Urinary bladder (tissue), 4 donors: ENCODE measurements around the gene KIAA1958. TPM values are rescaled to one million over a fixed set of nuclear protein-coding genes. Genes with fewer than 3 reads are reported as not detected.
"Not testable (repeated sequence)": the region's sequence is repeated elsewhere in the genome, so short reads cannot be mapped to it uniquely, and the experiment has no call there.

Experiments used
- DNase-seq: peaks from one replicate; pipeline ENCODE4 v3.0.0-alpha.2; 2015; ENCODE audit errors: extremely low spot score
- H3K27ac ChIP-seq: one replicate; pipeline ENCODE4 v1.5.1; 2013; ENCODE audit warnings: low read depth, mild to moderate bottlenecking, moderate library complexity
- H3K36me3 ChIP-seq: one replicate; pipeline ENCODE4 v1.6.1; 2013; ENCODE audit warnings: mild to moderate bottlenecking, moderate library complexity; ENCODE audit not compliant: insufficient read depth
- H3K4me1 ChIP-seq: one replicate; pipeline ENCODE4 v1.6.1; 2013; ENCODE audit warnings: mild to moderate bottlenecking, moderate library complexity; ENCODE audit not compliant: insufficient read depth
- H3K4me3 ChIP-seq: one replicate; pipeline ENCODE4 v1.5.1; 2013; ENCODE audit warnings: low read depth, low read length
- WGBS: extraction: QIAGEN DNeasy Blood & Tissue Kit; methylation state at CpG from one replicate; pipeline ENCODE4 v1.1.7; 2013; 5-methylcytosine and 5-hydroxymethylcytosine counted together
- polyA plus RNA-seq: library from polyadenylated mRNA; stranded (reverse); fragments of 200-250 nt; gene quantifications from one replicate; pipeline ENCODE4 v1.2.3, GENCODE V29; 2013
- total RNA-seq: library from RNA; depleted of rRNA; stranded (reverse); fragments of >200 nt; gene quantifications from one replicate; pipeline ENCODE4 v1.2.3, GENCODE V29; 2014
- donor health status: healthy with polysubstance abuse.
- donor health status: healthy.

The KIAA1958 gene
- total and polyA plus RNA-seq, 2 donors: 1.3 to 11.3 TPM

GRCh38 chr9:112500842-112501241 is 14.2 kb downstream of the KIAA1958 start:
- DNase-seq: no peak
- H3K4me1 ChIP-seq: no peaks in the 10 kb centered on the region
- no peaks in the 10 kb centered on the region for H3K36me3 ChIP-seq
- H3K27ac ChIP-seq: no peak overlapping the region
- H3K4me3 ChIP-seq: no peak overlapping the region
- WGBS: 100% methylated on average over 2 of the region's 2 CpGs

- H3K27ac ChIP-seq: no peak overlapping the region
- 99% methylated on average over 8 of the region's 8 CpGs for WGBS
- DNase-seq: no peak
These were observed 14.7 kb downstream of the KIAA1958 start for GRCh38 chr9:112501287-112501686.

GRCh38 chr9:112502175-112502946 is 15.7 kb downstream of the KIAA1958 start:
- 75% methylated on average over 3 of the region's 3 CpGs for WGBS

More at GRCh38 chr9:112501287-112501686, 14.7 kb downstream of the KIAA1958 start:
- no peak overlapping the region for H3K4me3 ChIP-seq
- H3K36me3 ChIP-seq: no peaks in the 10 kb centered on the region
- H3K4me1 ChIP-seq: no peaks in the 10 kb centered on the region

DNA sequence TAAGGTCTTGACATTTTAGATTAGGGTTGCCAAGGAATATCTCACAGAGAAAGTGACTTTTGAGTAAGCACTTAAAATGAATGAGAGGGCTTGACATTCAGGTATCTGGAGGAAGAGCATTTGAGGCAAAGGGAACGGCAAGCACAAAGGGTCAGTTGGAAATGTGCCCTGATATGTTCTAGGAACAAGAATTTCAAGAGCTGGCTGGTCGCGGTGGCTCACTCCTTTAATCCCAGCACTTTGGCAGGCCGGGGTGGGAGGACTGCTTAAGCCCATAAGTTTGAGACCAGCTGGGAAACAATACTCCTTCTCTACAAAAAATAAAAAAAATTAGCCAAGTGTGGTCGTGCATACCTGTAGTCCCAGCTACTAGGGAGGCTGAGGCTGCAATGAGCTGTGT is 16.5 kb downstream of the KIAA1958 start:
- no peaks in the 10 kb centered on the region for H3K36me3 ChIP-seq
- no peak for DNase-seq
- H3K4me1 ChIP-seq: no peaks in the 10 kb centered on the region
- H3K4me3 ChIP-seq: no peak overlapping the region
- WGBS: 56% methylated on average over 5 of the region's 5 CpGs
- H3K27ac ChIP-seq: no peak overlapping the region

More at GRCh38 chr9:112502175-112502946, 15.7 kb downstream of the KIAA1958 start:
- H3K4me1 ChIP-seq: no peaks in the 10 kb centered on the region
- H3K27ac ChIP-seq: no peak overlapping the region
- no peaks in the 10 kb centered on the region for H3K36me3 ChIP-seq
- no peak overlapping the region for H3K4me3 ChIP-seq
- DNase-seq: no peak

GRCh38 chr9:112505086-112505485 is 18.5 kb downstream of the KIAA1958 start:
- 79% methylated on average over 4 of the region's 4 CpGs for WGBS
- H3K27ac ChIP-seq: no peak overlapping the region
- no peak for DNase-seq
- no peaks in the 10 kb centered on the region for H3K36me3 ChIP-seq
- H3K4me1 ChIP-seq: no peaks in the 10 kb centered on the region
- no peak overlapping the region for H3K4me3 ChIP-seq

- no peak for DNase-seq
- H3K36me3 ChIP-seq: no peaks in the 10 kb centered on the region
- 63% methylated on average over 4 of the region's 4 CpGs for WGBS
- no peak overlapping the region for H3K4me3 ChIP-seq
- no peak overlapping the region for H3K27ac ChIP-seq
- no peaks in the 10 kb centered on the region for H3K4me1 ChIP-seq
These were observed 19.0 kb downstream of the KIAA1958 start for GRCh38 chr9:112505607-112506006.

- 49% methylated on average over 2 of the region's 2 CpGs for WGBS
- H3K36me3 ChIP-seq: no peaks in the 10 kb centered on the region
- H3K4me1 ChIP-seq: no peaks in the 10 kb centered on the region
- DNase-seq: no peak
- H3K4me3 ChIP-seq: no peak overlapping the region
- H3K27ac ChIP-seq: no peak overlapping the region
These were observed 19.9 kb downstream of the KIAA1958 start for GRCh38 chr9:112506571-112506970.

GRCh38 chr9:112507001-112507680 is 20.5 kb downstream of the KIAA1958 start:
- Histone ChIP-seq H3K27ac (no peak overlapping the region), H3K4me1 (no peaks in the 10 kb centered on the region), H3K4me3 (no peak overlapping the region), H3K36me3 (no peaks in the 10 kb centered on the region)
- 96% methylated on average over 2 of the region's 2 CpGs for WGBS
- no peak for DNase-seq

- Histone ChIP-seq H3K4me3 (no peak overlapping the region), H3K27ac (no peak overlapping the region), H3K36me3 (no peaks in the 10 kb centered on the region), H3K4me1 (no peaks in the 10 kb centered on the region)
- 62% methylated on average over 2 of the region's 2 CpGs for WGBS
- no peak for DNase-seq
These were observed 21.8 kb downstream of the KIAA1958 start for GRCh38 chr9:112508377-112508776.

DNA sequence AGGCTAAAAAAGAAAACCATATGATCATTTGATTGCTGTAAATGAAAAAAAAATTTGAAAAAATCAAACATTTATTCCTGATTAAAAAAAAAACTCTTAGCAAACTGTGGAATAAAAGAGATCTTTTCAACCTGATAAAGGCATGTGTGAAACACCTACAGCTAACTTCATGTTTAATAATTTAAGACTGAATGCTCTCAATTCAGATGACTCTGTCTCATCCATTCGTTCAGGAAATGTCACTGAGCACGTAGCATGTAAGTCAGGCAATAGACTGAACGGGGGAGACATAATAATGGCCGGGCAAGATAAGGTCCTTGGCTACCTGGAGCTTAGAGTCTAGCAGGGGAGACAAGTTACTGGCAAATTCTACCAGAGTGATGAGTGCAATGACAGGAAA is 25.8 kb downstream of the KIAA1958 start:
- H3K27ac ChIP-seq, H3K4me3 ChIP-seq, DNase-seq, H3K4me1 ChIP-seq, H3K36me3 ChIP-seq: not testable (repeated sequence)
- WGBS: 87% methylated on average over 3 of the region's 4 CpGs

GRCh38 chr9:112516769-112517168 is 30.1 kb downstream of the KIAA1958 start:
- no peak overlapping the region for H3K27ac ChIP-seq
- H3K4me3 ChIP-seq: no peak overlapping the region
- no peaks in the 10 kb centered on the region for H3K36me3 ChIP-seq
- 95% methylated on average over 2 of the region's 2 CpGs for WGBS
- H3K4me1 ChIP-seq: no peaks in the 10 kb centered on the region
- no peak for DNase-seq

DNA sequence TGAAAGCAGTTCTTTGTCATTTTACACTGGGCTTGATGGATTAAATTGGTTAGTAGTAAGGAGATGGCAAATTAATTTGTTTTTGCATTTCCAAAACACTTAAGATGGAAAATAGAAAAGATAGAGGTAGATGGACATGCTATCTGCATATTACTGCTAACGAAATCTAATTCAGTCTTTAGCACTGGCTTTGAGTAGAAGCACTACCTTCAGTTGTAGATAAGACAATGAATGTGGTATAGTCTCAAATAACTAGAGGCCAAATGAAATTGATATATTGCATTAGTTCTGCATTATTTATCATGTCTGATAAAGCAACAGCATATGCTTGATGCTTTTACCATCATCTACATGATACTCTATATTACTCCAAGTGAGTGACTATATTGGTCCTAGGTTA is 33.4 kb downstream of the KIAA1958 start:
- no peak overlapping the region for H3K27ac ChIP-seq
- no peak for DNase-seq
- H3K4me1 ChIP-seq: no peaks in the 10 kb centered on the region
- no peaks in the 10 kb centered on the region for H3K36me3 ChIP-seq
- WGBS: 99% methylated on average over 1 of the region's 1 CpG
- no peak overlapping the region for H3K4me3 ChIP-seq

GRCh38 chr9:112520656-112521055 is 34.0 kb downstream of the KIAA1958 start:
- no peak for DNase-seq
- WGBS: 59% methylated on average over 3 of the region's 3 CpGs

DNA sequence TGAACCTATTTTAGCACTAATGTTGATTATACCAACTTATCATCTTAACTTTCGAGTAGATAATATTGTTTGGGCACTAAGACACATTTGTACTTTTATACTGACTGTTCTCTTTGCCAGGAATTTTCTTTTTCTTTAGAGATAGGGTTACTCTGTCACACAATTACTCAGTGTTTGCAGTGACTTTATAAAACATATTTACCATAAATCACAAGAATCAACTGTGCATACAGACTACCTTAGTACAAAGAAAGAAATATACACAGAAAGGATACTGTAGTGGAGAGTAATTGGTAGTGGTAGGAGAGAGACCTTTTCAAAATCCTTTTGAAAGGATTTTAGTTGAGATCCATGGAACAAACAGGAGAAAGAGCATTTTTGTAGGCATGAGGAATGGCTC is 40.3 kb downstream of the KIAA1958 start:
- Histone ChIP-seq H3K27ac (no peak overlapping the region), H3K36me3 (no peaks in the 10 kb centered on the region), H3K4me1 (no peaks in the 10 kb centered on the region), H3K4me3 (no peak overlapping the region)
- DNase-seq: no peak
- whole genome bisulfite sequencing: 52% methylated on average over 1 of the region's 1 CpG

More at GRCh38 chr9:112520656-112521055, 34.0 kb downstream of the KIAA1958 start:
- H3K4me1 ChIP-seq: no peaks in the 10 kb centered on the region
- no peak overlapping the region for H3K27ac ChIP-seq
- no peak overlapping the region for H3K4me3 ChIP-seq
- H3K36me3 ChIP-seq: no peaks in the 10 kb centered on the region
